Testis (tissue), 2 donors: ENCODE results near the gene RPS2.

ENCODE experiments used
- CTCF ChIP-seq, 3 experiments: fragments of 450-650 bp in 2 of 3; fragments of 200-600 bp in 1 of 3; sonication (generic) in 1 of 3; IDR thresholded peaks; one replicate each; pipeline ENCODE4 v1.5.1; 2016 to 2019; ENCODE audit warnings: antibody characterized with exemption in 3 of 3, mild to moderate bottlenecking in 2 of 3, moderate library complexity in 1 of 3
- POLR2A ChIP-seq: fragments of 450-650 bp; IDR thresholded peaks from one replicate; pipeline ENCODE4 v1.6.1; 2017; ENCODE audit warnings: antibody characterized with exemption, mild to moderate bottlenecking, moderate library complexity

- no peak for TF ChIP-seq CTCF (IDR thresholded peaks at IDR 0.05)
- TF ChIP-seq POLR2A = no peak
These were observed 9.0 kb upstream of the RPS2 start for GRCh38 chr16:1973461-1974156.
